PC-3 (cell line): ENCODE results near the gene NUMA1. TPM values are rescaled to one million over a fixed set of nuclear protein-coding genes. Genes with fewer than 3 reads are reported as not detected.

ENCODE experiments used
- microRNA-seq: library from miRNA; unstranded; fragments of <30 nt; microRNA quantifications from one replicate; pipeline ENCODE4 v1.1.0, GENCODE V29; 2020; ENCODE audit not compliant: unreplicated experiment
- total RNA-seq: library from RNA; depleted of rRNA; stranded (reverse); fragments of >200 nt; gene quantifications from 2 replicates; pipeline ENCODE4 v1.2.3, GENCODE V29; 2014; rRNA removed

The NUMA1 gene
- total RNA-seq, 1 experiment from 2014 or later: 145 TPM

Small RNA genes lying within 50 kb of the gene (microRNA-seq; reads per million reads assigned to microRNA genes)
- not detected for gene MIR3165

Other genes with a start within 250 kb of the NUMA1 start
- gene DEFB108B, start 247.3 kb downstream of the NUMA1 start, total RNA-seq: not detected in 2 replicates
- gene DEFB131B, start 202.1 kb downstream of the NUMA1 start, total RNA-seq: not detected in 2 replicates
- 5.0 and 14.0 TPM in 2 replicates for gene XNDC1N, start 151.9 kb downstream of the NUMA1 start, total RNA-seq
- gene RNF121, start 151.5 kb downstream of the NUMA1 start, total RNA-seq: 37.3 and 40.2 TPM in 2 replicates
- 6.5 and 7.2 TPM in 2 replicates for gene IL18BP, start 81.6 kb downstream of the NUMA1 start, total RNA-seq
- gene LRRC51, start 308 bp upstream of the NUMA1 start, total RNA-seq: 5.8 and 6.6 TPM in 2 replicates
- gene LAMTOR1, start 22.8 kb upstream of the NUMA1 start, total RNA-seq: 160 and 169 TPM in 2 replicates
- gene TOMT, start 25.4 kb upstream of the NUMA1 start, total RNA-seq: not detected in 2 replicates
- gene ANAPC15, start 32.2 kb upstream of the NUMA1 start, total RNA-seq: 65.4 and 68.8 TPM in 2 replicates
- not detected in 2 replicates for gene FOLR3, start 55.2 kb upstream of the NUMA1 start, total RNA-seq
- gene FOLR1, start 111.6 kb upstream of the NUMA1 start, total RNA-seq: 0.36 TPM in 1 of 2 replicates, not detected in the other
- gene FOLR2, start 136.3 kb upstream of the NUMA1 start, total RNA-seq: not detected in 2 replicates
- gene INPPL1, start 144.2 kb upstream of the NUMA1 start, total RNA-seq: 100 and 121 TPM in 2 replicates
- gene PHOX2A, start 163.6 kb upstream of the NUMA1 start, total RNA-seq: not detected in 2 replicates